OCI-LY3 (cell line): ENCODE data around the gene BTD.

ENCODE experiments used
- H2AFZ ChIP-seq: fragments of 200-600, 300-600 bp; shearing (Covaris generic); 2 replicates; pipeline ENCODE4 v1.6.0; 2014; ENCODE audit warnings: antibody characterized with exemption, low read depth, low read length
- H3K27ac ChIP-seq: fragments of 200-600, 300-600 bp; sonication (generic); 2 replicates; pipeline ENCODE4 v1.5.1; 2014; ENCODE audit warnings: mild to moderate bottlenecking, low read length, moderate library complexity, mixed read lengths
- H3K27me3 ChIP-seq: fragments of 200-600, 300-600 bp; sonication (generic); 2 replicates; pipeline ENCODE4 v1.6.1; 2014; ENCODE audit warnings: low read depth, low read length, mixed read lengths
- H3K36me3 ChIP-seq: fragments of 200-600, 300-600 bp; sonication (generic); replicated peaks from 2 replicates; pipeline ENCODE3; 2014; ENCODE audit warnings: low read depth, low read length, mixed read lengths
- H3K4me1 ChIP-seq: fragments of 300-600, 200-600 bp; sonication (generic); 2 replicates; pipeline ENCODE4 v1.6.1; 2014; ENCODE audit warnings: low read length, mixed read lengths
- H3K4me2 ChIP-seq: fragments of 200-600, 300-600 bp; sonication (generic); 2 replicates; pipeline ENCODE4 v1.6.1; 2014; ENCODE audit warnings: low read length, mixed read lengths
- H3K4me3 ChIP-seq: fragments of 300-600, 200-600 bp; sonication (generic); 2 replicates; pipeline ENCODE4 v1.5.1; 2014; ENCODE audit warnings: antibody characterized with exemption, mild to moderate bottlenecking, low read length, moderate library complexity
- H3K79me2 ChIP-seq: fragments of 300-600, 200-600 bp; shearing (Covaris generic); 2 replicates; pipeline ENCODE4 v1.6.1; 2014; ENCODE audit warnings: mild to moderate bottlenecking, low read length, mixed read lengths
- H3K9ac ChIP-seq: fragments of 300-600, 200-600 bp; shearing (Covaris generic); 2 replicates; pipeline ENCODE4 v1.6.0; 2014; ENCODE audit warnings: mild to moderate bottlenecking, low read length, moderate library complexity
- H3K9me3 ChIP-seq: fragments of 200-600, 300-600 bp; shearing (Covaris generic); 2 replicates; pipeline ENCODE4 v1.6.1; 2014; ENCODE audit warnings: low read length, mixed read lengths; ENCODE audit not compliant: insufficient read depth
- H4K20me1 ChIP-seq: fragments of 200-600, 300-600 bp; sonication (generic); 2 replicates; pipeline ENCODE4 v1.6.1; 2016; ENCODE audit warnings: low read length, mixed read lengths; ENCODE audit not compliant: insufficient read depth
- EZH2phosphoT487 ChIP-seq: fragments of 200-600 bp; shearing (Covaris generic); IDR thresholded peaks from 2 replicates; pipeline ENCODE4 v1.6.1; 2018; ENCODE audit warnings: antibody characterized with exemption, mixed run types, low read depth
- TF ChIP-seq, protein P1 (sequence below): fragments of 200-600, 300-600 bp; sonication (generic); IDR thresholded peaks from 2 replicates; pipeline ENCODE4 v1.5.1; 2014; ENCODE audit warnings: antibody characterized with exemption, low read length, low read depth

BTD gene

DNA sequence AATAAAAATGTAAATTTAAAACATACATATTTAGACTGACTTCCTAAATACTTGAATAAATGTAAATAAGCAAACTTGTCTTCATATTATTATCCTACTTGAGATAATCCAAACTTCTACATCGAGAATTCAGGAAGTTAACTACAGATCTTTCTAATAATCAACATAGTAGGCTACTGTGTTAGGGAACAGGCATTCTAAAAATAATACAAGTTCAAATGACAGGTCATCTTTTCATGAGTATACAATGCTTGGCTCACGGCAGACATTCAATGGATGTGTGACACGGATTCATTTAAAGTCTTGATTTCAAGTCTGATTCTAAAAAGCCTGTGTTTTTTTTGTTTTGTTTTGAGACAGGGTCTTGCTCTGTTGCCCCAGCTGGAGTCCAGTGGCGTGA lies 88.7 kb downstream of the BTD start:
- Histone ChIP-seq H3K4me1 (no peaks in the 10 kb centered on the region), H4K20me1 (no peaks in the 10 kb centered on the region), H3K27me3 (no peaks in the 10 kb centered on the region), H3K27ac (no peak overlapping the region), H3K79me2 (no peaks in the 10 kb centered on the region), H2AFZ (no peak overlapping the region), H3K36me3 (peaks cover 18% of the 10 kb centered on the region), H3K9ac (no peak overlapping the region), H3K4me2 (no peak overlapping the region), H3K4me3 (no peak overlapping the region), H3K9me3 (no peaks in the 10 kb centered on the region)
- TF ChIP-seq, protein P1, sequence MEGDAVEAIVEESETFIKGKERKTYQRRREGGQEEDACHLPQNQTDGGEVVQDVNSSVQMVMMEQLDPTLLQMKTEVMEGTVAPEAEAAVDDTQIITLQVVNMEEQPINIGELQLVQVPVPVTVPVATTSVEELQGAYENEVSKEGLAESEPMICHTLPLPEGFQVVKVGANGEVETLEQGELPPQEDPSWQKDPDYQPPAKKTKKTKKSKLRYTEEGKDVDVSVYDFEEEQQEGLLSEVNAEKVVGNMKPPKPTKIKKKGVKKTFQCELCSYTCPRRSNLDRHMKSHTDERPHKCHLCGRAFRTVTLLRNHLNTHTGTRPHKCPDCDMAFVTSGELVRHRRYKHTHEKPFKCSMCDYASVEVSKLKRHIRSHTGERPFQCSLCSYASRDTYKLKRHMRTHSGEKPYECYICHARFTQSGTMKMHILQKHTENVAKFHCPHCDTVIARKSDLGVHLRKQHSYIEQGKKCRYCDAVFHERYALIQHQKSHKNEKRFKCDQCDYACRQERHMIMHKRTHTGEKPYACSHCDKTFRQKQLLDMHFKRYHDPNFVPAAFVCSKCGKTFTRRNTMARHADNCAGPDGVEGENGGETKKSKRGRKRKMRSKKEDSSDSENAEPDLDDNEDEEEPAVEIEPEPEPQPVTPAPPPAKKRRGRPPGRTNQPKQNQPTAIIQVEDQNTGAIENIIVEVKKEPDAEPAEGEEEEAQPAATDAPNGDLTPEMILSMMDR = no peak
- no peak for TF ChIP-seq EZH2phosphoT487

DNA sequence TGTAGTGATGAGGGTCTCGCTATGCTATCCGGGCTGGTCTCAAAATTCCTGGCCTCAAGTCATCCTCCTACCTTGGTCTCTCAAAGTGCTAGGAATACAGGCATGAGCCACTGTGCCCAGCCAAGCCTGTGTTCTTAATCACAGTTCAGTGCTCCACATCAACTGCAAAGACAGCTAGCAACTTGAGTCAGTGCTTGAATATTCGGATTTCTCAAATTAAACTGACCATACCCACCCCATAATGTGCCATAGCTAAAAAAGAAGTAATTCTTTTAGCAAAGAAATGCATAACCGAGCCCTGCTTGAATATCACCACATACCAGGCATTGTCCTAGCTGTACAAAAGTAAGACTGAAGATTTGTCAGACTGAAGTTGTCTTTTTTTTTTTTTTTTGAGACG lies 89.2 kb downstream of the BTD start:
- no peaks in the 10 kb centered on the region for H3K79me2 ChIP-seq
- no peak for TF ChIP-seq EZH2phosphoT487
- TF ChIP-seq, protein P1 = no peak

DNA sequence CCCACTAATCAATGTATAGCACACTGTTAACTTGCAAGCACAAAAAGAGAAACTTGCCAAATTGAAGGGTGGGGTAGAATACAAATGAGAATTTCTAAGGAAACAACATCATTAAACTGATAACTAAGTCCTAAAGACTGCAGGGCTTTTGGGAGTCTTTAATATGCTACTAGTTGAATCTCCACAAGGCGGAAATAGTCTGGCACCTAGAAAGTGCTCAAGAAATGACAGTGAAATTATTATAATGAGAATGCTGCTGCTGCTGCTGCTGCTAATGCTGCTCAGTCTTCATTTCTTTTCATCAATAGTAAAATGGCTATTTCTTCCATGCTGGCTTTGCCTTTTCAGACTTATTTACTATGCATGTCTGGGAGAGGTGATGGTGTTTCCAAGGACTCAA lies 91.8 kb downstream of the BTD start:
- Histone ChIP-seq H3K9ac (no peak overlapping the region), H3K4me1 (no peaks in the 10 kb centered on the region), H3K27me3 (no peaks in the 10 kb centered on the region), H3K4me3 (no peak overlapping the region), H4K20me1 (no peaks in the 10 kb centered on the region), H2AFZ (no peak overlapping the region), H3K27ac (no peak overlapping the region), H3K36me3 (peaks cover 15% of the 10 kb centered on the region), H3K9me3 (no peaks in the 10 kb centered on the region), H3K4me2 (no peak overlapping the region), H3K79me2 (no peaks in the 10 kb centered on the region)
- TF ChIP-seq EZH2phosphoT487 = no peak
- TF ChIP-seq, protein P1 = peak; percentile 31

More for the DNA sequence above, 89.2 kb downstream of the BTD start:
- Histone ChIP-seq H3K9me3 (no peaks in the 10 kb centered on the region), H3K4me2 (no peak overlapping the region), H3K4me3 (no peak overlapping the region), H3K4me1 (no peaks in the 10 kb centered on the region), H2AFZ (no peak overlapping the region), H4K20me1 (no peaks in the 10 kb centered on the region), H3K27me3 (no peaks in the 10 kb centered on the region), H3K27ac (no peak overlapping the region), H3K9ac (no peak overlapping the region), H3K36me3 (peaks cover 14% of the 10 kb centered on the region)

- no peak overlapping the region for H2AFZ ChIP-seq
- H3K4me2 ChIP-seq = no peak overlapping the region
- H3K27ac ChIP-seq = no peak overlapping the region
- H3K4me3 ChIP-seq = no peak overlapping the region
- H3K27me3 ChIP-seq = no peaks in the 10 kb centered on the region
- TF ChIP-seq EZH2phosphoT487 = no peak
- H3K4me1 ChIP-seq = no peaks in the 10 kb centered on the region
- H3K9ac ChIP-seq = no peak overlapping the region
- H3K36me3 ChIP-seq = peaks cover 3% of the 10 kb centered on the region
- H3K9me3 ChIP-seq = no peaks in the 10 kb centered on the region
- no peaks in the 10 kb centered on the region for H4K20me1 ChIP-seq
- no peaks in the 10 kb centered on the region for H3K79me2 ChIP-seq
Measured at GRCh38 chr3:15694628-15695027, 93.1 kb downstream of the BTD start.
